Measurements from ENCODE around the gene ST14. TPM values are rescaled to one million over a fixed set of nuclear protein-coding genes. Genes with fewer than 3 reads are reported as not detected.

Gene ST14
- polyA plus RNA-seq, 1 of the 3 experiments (the other 2 are of a cell fraction) = not detected

GRCh38 chr11:130202009-130202817 lies 42.6 kb downstream of the ST14 start (continued):
- TF ChIP-seq IRF3 (IDR thresholded peaks at IDR 0.05; ENCODE audit: low read depth, low read length) (no peak), GATA2 (CRISPR knock-in tag; IDR thresholded peaks at IDR 0.05) (no peak), RAD21 (IDR thresholded peaks at IDR 0.05; ENCODE audit: low read length) (no peak), POLR2AphosphoS5 (IDR thresholded peaks at IDR 0.05; ENCODE audit: low read depth, low read length) (no peak), RFX5 (IDR thresholded peaks at IDR 0.05; ENCODE audit: low read length) (no peak), SMC3 (IDR thresholded peaks at IDR 0.05; ENCODE audit: low read depth, low read length) (no peak), NRF1 (IDR thresholded peaks at IDR 0.05; ENCODE audit: low read depth, low read length) (no peak), YY1 (IDR thresholded peaks at IDR 0.05; ENCODE audit: low read depth) (no peak)
- TF ChIP-seq, protein P1, sequence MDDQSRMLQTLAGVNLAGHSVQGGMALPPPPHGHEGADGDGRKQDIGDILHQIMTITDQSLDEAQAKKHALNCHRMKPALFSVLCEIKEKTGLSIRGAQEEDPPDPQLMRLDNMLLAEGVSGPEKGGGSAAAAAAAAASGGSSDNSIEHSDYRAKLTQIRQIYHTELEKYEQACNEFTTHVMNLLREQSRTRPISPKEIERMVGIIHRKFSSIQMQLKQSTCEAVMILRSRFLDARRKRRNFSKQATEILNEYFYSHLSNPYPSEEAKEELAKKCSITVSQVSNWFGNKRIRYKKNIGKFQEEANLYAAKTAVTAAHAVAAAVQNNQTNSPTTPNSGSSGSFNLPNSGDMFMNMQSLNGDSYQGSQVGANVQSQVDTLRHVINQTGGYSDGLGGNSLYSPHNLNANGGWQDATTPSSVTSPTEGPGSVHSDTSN (IDR thresholded peaks at IDR 0.05) = no peak

- Histone ChIP-seq H3K9me2 (no peaks in the 10 kb centered on the region), H3K36me3 (replicated peaks in 1 of 2; ENCODE audit: control insufficient read depth in 1 of 2, insufficient read depth in 2 of 2, low read length in 1 of 2) (no peaks in the 10 kb centered on the region), H2AFZ (ENCODE audit: low read depth) (no peak overlapping the region), H3K4me2 (no peak overlapping the region), H3K27ac (ENCODE audit: low read depth in 2 of 2, low read length in 1 of 2) (no peak overlapping the region), H4K20me1 (ENCODE audit: insufficient read depth) (no peaks in the 10 kb centered on the region), H3K9me3 (no peaks in the 10 kb centered on the region), H3K79me2 (ENCODE audit: insufficient read depth) (no peaks in the 10 kb centered on the region), H3K9ac (no peak overlapping the region), H3K27me3 (ENCODE audit: insufficient read depth) (peaks cover 21% of the 10 kb centered on the region; the same call in 1 of the 2 replicates), H3K4me3 (ENCODE audit: low read depth in 2 of 2, low read length in 1 of 2) (no peak overlapping the region), H3K4me1 (ENCODE audit: control insufficient read depth in 1 of 2, insufficient read depth in 2 of 2, low read depth in 1 of 2, low read length in 1 of 2) (no peaks in the 10 kb centered on the region), H3F3A (replicated peaks; ENCODE audit: insufficient read depth) (no peaks in the 10 kb centered on the region)
- TF ChIP-seq EZH2phosphoT487 (IDR thresholded peaks at IDR 0.05; ENCODE audit: borderline replicate concordance, low read depth) (no peak), POLR2AphosphoS5 (IDR thresholded peaks at IDR 0.05; ENCODE audit: low read depth, low read length) (no peak), SMC3 (IDR thresholded peaks at IDR 0.05; ENCODE audit: low read depth, low read length) (no peak), RXRA (IDR thresholded peaks at IDR 0.05; ENCODE audit: borderline replicate concordance, low read depth) (no peak), ELF1 (IDR thresholded peaks at IDR 0.05) (no peak), MEF2A (IDR thresholded peaks at IDR 0.05; ENCODE audit: borderline replicate concordance, low read depth) (no peak), RAD21 (IDR thresholded peaks at IDR 0.05; ENCODE audit: low read length) (no peak), RFX5 (IDR thresholded peaks at IDR 0.05; ENCODE audit: low read length) (no peak)
- TF ChIP-seq, protein P2, sequence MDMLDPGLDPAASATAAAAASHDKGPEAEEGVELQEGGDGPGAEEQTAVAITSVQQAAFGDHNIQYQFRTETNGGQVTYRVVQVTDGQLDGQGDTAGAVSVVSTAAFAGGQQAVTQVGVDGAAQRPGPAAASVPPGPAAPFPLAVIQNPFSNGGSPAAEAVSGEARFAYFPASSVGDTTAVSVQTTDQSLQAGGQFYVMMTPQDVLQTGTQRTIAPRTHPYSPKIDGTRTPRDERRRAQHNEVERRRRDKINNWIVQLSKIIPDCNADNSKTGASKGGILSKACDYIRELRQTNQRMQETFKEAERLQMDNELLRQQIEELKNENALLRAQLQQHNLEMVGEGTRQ (IDR thresholded peaks at IDR 0.05; ENCODE audit: borderline replicate concordance, low read depth, low read length) = no peak
- CTCF ChIA-PET = interaction anchor here (1.4 to 4.5 kb wide), 2 partner anchors 10 to 228 kb away, joined by 5 to 27 read pairs; no protein-coding TSS in a partner anchor
- no peak for DNase-seq
- WGBS (ENCODE audit: low lambda C conversion rate) = 54% methylated on average over 25 of the region's 25 CpGs
- POLR2A ChIA-PET = no interaction called here
These were observed 43.5 kb downstream of the ST14 start for GRCh38 chr11:130202818-130203689.

Data from SK-N-SH (cell line).